A204.1 (cell line): ENCODE data around the gene COPA.
A peak's percentile ranks its signal among the peaks of the same experiment; 100 is the strongest.
"Not testable (repeated sequence)": the region's sequence is repeated elsewhere in the genome, so short reads cannot be mapped to it uniquely, and the experiment has no call there.

Experiments
- FAIRE-seq: peaks from 2 replicates; lab custom pipeline; 2012; peaks lifted over from hg19 to GRCh38; lab: Jason Lieb, UNC

Gene COPA

DNA sequence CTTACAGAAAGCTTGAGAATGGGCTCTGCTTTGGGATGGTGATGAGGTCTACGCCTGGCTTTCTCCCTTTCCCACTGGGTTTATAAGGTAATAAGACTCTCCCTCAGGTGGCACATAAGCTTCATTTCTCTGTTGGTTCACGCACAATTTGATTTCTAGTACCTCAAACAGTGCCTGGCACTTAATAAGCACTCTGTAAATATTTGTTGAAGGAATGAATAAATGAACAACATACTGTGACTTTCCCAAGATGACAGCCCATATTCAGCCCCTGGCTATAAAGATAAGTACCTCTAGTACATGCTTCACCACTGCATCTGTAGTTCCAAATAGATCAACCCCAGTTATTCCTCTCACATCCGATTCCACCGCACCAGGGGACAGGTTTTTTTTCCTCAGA lies 17.8 kb downstream of the COPA start:
- no peak for FAIRE-seq

DNA sequence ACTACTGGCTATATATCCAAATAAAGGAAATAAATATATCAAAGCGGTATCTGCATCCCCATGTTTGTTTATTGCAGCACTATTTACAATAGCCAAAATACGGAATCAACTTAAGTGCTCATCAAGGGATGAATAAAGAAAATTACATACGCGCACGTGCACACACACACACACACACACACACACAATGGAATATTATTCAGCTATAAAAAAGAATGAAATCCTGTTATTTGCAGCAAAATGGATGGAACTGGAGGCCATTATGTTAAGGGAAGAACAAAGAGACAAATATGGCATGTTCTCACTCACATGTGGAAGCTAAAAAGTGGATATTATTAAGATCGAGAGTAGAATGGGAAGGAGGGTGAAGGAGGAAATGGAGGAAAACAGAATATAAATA lies 20.2 kb downstream of the COPA start:
- FAIRE-seq = no peak

DNA sequence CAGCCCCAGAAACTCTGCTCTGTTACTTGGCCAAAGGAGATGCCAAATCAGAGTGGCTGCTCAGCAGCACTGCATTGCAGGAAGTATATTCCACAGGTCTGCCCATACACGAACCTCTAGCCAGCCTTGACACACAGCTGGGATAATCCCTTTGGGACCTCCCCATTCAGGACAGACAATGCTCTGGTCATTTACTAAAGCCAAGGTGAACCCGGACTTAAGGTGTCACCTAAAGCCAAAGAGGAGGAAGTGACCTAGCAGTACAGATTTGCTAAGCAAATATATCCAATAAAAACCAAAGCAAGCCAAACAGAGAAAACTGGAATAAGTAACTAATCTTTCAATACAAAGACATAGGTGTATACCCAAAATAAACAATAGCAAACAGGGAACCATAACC lies 27.7 kb downstream of the COPA start:
- no peak for FAIRE-seq

DNA sequence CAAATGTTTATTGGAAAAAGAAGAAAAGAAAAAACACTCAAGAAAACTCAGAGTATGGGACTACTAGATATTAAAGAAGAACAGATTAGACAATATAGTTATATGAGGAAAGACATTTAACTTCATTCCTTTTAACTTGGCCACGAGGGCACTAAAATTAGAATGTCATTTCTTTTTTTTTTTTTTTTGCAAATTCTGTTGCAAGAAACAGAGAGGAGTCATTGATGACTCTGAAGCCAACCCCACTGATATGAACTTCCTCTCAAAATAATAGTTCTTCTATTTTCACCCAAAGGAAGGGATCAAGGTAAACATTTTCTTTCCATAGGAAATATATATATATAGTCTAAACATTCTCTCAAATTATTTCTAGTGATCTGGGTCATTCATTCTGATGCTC lies 33.5 kb downstream of the COPA start:
- no peak for FAIRE-seq

DNA sequence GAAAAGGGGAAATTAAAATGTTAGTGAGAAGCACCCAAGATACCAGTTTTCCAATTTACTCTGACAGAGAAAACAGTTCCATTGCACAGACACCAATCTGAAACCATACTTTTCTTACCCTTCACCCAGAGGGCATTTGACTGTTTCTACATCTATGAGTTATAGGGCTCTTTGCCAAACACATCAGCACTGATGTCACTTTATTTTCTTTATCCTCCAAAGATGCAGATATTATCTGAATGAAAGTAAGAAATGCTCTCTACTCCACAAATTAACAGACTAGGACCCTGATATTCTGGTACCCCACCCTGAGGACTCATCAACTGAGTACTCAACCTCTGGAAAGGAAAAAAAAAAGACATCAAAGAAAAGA lies 33.9 kb downstream of the COPA start:
- no peak for FAIRE-seq

DNA sequence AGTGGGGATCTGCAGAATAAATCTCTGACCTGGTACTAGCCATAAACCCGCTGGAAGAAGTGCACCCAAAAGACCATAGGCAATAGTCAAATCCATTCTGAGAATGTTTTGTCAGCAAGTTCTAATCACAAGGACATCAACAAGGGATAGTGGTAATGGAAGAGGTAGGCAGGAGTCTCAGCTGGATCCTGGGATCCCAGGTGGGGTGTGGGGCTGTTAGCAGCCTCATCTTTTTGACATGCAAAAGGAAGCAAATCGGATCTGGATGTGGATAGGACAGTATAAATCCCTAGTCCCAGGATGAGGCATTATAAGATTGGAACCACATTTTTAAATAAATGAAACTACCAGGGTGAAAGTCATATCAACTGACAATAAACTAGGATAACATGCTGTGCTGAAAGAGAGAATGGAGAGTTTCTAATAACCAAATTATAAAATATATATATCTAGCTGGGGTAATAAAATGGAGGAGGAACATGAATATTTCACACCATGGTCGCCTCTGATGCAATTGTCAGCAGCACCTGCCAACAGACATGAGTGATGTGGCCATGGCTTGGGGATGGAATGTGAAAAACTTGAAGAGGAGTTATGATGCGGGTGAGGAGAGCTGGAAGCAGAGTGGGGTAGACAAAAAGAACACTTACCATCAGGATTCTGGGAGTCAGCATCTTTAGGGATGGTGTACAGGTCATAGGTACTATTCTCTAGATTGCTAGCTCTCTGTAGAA lies 34.4 kb downstream of the COPA start:
- no peak for FAIRE-seq

DNA sequence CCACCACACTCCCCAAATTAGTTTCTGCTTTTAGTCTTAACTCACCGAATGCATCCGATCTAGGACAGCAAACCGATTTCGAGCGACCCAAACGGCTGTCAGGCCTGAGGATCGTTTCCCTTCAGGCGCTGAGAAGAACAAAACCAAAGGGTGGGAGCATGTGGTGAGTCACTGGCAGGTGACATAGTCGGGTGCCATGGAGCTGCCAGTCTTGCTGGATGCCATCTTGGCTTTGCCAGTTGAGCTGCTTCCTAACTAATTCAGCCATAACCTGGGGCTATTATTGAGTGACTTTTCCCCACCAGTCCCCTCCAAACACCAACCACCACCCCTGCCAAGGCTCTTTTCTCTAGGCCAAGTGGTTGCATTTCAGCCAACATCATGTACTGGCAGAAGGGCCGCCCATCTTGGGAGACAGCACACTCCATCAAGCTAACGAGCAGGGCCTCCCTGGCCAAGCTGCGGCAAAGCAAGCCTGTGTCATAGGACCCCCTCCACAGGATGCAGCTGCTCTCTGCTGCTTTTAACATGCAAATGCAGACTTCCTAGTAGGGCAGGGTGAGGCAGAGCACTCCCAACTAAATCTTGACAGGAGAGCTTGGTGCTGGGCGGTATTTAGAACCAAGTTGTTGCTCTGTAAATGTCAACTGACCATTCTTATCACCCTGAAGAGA lies 35.8 kb downstream of the COPA start:
- no peak for FAIRE-seq

DNA sequence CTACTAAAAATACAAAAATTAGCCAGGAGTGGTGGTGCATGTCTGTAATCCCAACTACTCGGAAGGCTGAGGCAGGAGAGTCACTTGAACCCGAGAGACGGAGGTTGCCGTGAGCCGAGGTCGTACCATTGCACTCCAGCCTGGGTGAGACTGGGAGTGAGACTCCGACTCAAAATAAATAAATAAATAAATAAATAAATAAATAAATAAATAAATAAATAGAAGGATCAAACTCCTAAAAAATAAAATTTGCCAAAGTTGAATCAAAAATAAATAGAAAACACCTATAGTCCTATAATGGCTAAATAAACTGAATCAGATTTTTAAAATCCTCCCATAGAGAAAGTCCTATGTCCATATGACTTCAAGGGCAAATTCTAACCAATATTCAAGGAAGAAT lies 42.9 kb downstream of the COPA start:
- FAIRE-seq = no peak

DNA sequence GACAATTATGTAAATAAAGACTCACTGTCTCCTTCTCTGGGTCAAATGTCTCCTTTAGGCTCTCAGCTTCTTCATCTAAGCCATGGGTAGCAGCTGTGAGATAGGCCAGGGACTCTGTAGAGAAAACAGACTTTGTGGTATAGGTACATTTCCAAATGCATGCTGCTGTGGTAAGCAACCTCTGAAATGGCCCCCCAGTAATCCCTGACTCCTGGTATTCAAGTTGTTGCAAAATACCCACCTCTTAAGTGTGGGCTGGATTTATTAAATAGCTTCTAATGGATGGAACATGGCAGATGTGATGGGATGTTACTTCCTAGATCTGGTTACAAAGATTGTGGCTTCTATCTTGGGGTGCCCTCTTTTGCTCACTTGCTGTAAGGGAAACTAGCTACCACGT lies 47.0 kb downstream of the COPA start:
- no peak for FAIRE-seq

DNA sequence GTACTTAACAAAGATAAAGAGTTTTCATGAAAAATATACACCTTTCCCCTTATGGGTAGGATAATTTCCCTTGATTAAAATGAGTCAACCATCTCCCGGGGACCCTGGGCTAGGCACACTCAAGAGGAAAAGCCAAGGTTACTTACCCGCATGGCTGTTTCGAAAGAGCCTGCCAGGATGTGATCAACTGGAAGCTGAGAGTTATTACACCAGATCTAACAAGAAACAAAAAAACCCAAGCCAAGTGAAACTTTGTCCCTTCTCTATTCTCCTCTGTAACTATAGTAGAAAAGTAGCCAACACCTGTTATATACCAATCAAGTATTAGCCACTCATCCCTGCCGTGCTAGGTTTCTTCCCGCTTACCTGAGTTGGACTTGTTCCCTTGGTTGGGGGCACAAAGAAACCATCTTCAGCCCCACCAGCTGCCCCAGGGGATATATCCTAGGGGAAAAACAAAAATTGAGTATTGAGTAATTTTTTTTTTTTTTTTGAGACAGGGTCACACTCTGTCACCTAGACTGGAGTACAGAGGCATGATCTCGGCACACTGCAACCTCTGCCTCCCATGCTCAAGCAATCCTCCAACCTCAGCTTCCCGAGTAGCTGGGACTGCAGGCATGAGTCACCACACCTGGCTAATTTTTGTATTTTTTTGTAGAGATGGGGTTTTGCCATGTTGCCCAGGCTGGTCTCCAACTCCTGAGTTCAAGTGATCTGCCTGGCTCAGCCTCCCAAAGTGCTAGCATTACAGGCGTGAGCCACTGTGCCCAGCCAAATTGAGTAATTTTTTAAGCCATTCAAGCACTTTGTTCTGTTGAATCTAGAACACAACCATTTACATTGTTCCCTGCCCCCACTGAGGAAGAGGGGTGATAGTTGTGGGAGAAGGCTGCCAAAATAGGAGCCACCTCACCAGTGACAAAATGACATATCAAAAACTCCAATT lies 49.8 kb downstream of the COPA start:
- FAIRE-seq = no peak

DNA sequence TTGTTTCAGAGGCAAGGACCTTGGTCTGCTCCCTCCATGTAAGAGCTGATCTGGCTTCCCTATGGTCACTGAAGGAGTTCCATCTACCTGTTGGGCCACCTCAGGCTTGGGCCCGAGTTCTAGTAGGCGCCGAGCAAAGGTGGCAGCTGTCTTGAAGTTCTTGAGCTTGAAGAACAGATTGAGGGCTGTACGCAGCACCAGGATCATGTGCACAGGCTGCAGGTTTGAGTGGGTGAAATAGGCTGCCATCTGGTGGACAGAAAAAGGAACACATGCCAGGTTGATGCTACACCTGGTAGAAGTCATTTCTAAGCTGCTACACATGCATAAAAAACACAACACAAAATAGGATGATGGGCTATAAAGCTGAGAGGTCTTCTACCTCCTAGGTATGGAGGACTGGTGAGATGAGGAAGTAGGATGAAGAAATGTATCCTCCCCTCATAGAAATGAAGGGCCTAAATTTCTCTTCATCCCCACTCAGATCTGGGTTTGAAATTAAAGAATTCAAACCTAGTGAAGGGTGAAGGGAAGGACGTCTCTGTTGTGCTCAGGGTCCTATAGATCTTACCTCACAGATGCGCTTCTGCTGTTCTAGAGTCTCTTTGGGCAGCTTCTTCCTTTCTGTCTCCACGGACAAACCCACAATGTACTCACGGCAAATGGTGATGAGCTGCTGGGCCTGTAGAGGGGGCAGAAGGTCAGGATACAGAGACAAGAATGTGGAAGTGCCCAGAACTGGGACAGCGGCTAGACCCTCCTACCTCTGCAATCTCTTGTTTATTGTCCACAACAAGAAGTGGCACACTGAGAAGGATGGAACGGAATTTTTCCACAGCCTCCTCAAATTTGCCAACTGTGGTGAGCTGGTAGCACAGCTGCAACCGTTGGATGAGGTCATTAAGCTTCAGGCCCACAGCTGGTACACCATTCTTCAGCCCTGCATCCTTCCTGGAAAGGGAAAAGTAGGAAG lies 51.5 kb downstream of the COPA start:
- no peak for FAIRE-seq

DNA sequence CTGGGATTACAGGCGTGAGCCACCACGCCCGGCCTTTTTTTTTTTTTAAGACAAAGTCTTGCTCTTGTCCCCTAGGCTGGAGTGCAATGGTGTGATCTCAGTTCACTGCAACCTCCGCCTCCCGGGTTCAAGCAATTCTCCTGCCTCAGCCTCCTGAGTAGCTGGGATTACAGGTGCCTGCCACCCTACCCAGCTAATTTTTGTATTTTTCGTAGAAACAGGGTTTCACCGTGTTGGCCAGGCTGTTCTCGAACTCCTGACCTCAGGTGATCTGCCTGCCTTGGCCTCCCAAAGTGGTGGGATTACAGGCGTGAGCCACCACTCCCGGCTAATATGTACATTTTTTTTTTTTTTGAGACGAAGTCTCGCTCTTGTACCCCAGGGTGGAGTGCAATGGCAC lies 55.3 kb downstream of the COPA start:
- FAIRE-seq = not testable (repeated sequence)

DNA sequence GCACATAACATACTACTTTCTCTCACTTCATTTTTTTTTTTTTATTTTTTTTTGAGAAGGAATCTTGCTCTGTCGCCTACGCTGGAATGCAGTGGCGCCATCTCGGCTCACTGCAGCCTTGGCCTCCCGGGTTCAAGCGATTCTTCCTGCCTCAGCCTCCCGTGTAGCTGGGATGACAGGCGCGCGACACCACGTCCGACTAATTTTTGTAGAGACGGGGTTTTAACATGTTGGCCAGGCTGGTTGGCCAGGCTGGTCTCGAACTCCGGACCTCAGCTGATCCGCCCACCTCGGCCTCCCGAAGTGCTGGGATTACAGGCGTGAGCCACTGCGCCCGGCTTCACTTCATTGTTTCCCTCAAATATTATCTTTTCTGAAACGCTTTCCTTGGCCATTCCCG lies 57.5 kb downstream of the COPA start:
- no peak for FAIRE-seq

DNA sequence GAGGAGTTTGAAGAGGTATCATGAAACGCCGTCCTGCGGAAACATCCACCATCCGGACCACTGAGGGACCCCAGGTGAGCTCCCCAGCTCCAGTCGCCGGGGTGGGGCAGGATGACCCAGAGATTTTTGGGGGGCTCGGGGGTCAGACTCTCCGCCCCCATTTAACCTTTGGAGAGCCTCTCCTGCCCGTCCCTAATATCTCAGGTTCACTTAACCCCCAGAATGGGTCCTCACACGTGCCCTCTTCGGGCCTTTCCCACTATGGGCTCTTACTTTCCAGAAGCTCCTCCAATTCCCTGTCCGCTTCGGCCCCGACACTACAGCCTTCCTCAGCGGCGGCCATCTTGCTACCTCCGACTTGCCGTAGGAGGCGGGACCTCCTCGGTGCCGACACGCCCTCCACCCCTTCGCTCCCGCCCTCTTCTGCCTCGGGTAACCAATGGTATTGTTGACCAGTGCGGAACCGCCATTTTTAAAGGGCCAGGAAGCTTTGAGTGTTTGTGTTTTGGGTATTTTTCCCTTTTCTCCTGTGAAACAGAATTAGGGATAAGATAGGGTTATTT lies 58.2 kb downstream of the COPA start, which contains the start of gene PEX19:
Gene PEX19, minus strand, starts transcription at position 352 of the 563 bp plus-strand sequence. Its CDS starts 9 bp downstream, at position 343.
- peak; percentile 96 for FAIRE-seq

DNA sequence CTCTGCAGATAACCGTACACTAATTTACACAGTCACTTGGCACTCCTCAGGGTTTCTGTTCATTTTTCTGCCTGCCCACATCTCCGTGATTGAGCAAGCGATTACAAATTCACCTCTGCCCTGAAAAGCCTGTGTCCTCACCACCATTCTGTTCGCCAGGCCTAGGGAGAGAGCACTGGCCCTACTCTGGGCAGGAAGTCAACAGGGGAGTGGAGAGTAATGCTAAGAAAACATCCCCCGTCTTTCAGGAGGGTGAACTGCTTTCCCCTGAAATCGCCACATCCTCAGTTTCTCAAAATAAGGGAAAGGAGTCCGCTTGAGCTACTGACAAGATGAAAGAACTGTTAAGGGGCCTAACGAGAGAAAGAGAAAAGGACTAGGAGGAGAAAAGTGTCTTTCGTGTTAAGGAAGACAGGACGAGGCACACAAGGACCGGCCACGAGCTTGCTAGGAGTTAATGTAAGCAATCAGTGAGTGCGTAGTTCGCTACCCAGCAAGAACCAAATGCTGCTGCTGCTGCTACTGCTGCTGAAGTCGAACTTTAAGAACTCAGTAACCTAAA lies 58.7 kb downstream of the COPA start:
- no peak for FAIRE-seq

DNA sequence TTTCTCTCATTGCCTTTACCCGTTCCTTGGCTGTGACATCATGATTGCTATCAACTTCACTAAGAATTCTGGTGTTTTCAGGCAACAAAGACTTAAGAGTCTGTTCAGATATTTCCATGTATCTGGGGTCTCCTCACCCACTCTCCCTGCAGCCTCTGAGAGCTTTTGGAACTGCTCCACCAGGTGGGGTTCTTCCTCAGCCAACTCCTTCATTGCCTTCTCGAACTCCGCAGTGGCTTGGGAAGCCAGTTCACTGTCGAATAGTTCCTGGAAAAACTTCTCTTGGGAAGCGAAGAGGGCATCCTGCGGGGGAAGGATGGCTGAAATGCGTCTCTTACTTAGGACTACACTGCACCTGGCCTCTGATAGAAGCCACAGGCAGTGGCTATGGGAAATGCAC lies 60.2 kb downstream of the COPA start:
- no peak for FAIRE-seq

DNA sequence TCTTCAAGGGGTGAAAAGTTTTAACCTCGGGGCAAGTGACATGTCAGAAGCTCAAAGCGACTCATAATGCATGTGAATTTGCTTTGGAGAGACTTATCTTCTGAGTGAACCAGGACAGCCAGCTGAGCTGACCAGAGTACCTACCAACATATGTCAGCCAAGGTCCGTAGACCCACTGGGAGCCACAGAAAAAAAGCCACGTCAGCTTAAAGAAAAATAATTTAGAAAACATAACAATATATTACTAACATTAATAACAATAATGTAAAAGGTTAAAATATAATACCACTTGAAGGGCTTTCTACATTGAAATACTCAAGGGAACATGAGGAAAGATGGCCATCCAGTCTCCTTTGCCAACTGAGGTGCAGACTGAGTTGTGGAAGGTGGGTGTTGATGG lies 65.1 kb downstream of the COPA start:
- no peak for FAIRE-seq

DNA sequence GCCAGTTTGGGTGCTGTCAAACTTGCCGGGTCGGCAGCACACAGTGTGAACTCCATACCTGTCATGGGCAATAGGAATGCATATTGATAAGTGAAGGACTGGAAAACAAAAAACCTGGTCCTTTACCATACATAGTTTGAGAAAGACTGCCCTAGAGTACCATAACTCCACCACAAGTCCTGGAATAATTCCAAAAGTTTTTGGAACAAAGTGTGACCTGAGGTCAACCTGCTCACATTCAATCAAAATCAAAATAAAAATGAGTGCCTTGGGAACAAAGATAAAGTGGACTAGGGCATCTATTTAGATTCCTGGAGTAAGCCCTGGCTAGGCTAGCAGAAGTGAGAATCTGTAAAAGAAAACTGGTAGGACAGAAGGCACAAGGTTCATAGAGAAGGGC lies 65.7 kb downstream of the COPA start:
- FAIRE-seq = no peak

DNA sequence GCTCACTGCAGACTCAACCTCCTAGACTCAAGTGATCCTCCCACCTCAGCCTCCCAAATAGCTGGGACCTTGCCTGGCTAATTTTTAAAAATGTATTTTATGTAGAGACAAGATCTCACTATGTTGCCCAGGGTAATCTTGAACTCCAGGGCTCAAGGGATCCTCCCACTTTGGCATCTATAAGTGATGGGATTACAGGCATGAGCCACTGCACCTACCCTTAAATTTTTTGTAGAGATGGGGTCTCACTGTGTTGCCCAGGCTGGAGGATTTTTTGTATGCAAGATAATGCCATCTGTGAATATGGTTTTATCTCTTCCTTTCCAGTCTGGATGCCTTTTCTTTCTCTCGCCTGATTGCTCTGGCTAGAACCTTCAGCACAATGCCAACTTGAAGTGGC lies 72.0 kb downstream of the COPA start:
- no peak for FAIRE-seq

DNA sequence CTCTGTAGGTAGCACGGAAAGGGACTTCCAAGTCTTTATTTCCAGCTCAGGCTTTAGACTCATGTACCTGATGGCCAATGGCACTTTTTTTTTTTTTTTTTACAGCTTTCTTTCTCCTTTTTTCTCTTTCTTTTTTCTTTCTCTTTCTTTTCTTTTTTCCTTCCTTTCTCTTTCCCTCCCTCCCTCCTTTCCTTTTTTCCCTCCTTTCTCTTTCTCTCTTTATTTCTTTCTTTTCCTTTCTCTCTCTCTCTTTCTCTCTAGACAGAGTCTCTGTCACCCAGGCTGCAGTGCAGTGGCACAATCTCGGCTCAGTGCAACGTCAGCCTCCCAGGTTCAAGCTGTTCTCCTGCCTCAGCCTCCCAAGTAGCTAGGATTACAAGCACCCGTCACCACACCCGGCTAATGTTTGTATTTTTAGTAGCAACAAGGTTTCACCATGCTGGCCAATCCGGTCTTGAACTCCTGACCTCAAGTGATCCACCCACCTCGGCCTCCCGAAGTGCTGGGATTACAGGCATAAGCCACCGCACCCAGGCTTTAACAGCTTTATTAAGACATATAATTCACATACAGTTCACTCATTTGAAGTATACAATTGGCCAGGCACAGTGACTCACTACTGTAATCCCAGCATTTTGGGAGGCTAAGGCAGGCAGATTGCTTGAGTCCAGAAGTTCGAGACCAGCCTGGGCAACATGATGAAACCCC lies 75.6 kb downstream of the COPA start:
- FAIRE-seq = no peak
